Fibroblast of lung (primary cell): Measurements from ENCODE around the gene OSBPL9.

Experiments
- CTCF ChIP-seq, 2 donors: IDR thresholded peaks in 1 of 2; conservative IDR thresholded peaks in 1 of 2; 1 replicate in 1 of 2; 2 replicates in 1 of 2; pipeline ENCODE4 v1.5.1; 2011 to 2012; ENCODE audit warnings: low read length in 2 of 2, control low read depth in 1 of 2, inconsistent platforms in 1 of 2, low read depth in 1 of 2, mild to moderate bottlenecking in 1 of 2
- EZH2 ChIP-seq: IDR thresholded peaks from 2 replicates; pipeline ENCODE4 v1.5.1; 2012; ENCODE audit warnings: low read length, control low read depth, mild to moderate bottlenecking; ENCODE audit errors: missing control alignments

- TF ChIP-seq CTCF (conservative IDR thresholded peaks at IDR 0.05 in 1 of 2, IDR thresholded peaks at IDR 0.05 in 1 of 2; ENCODE audit: low read depth in 1 of 2, low read length in 2 of 2), result no peak
- TF ChIP-seq EZH2, result no peak
Measured at GRCh38 chr1:51760872-51761271, 144.0 kb downstream of the OSBPL9 start.
